Pancreas (tissue), 10 donors: ENCODE results near the gene BORCS8. TPM values are rescaled to one million over a fixed set of nuclear protein-coding genes. Genes with fewer than 3 reads are reported as not detected.
"Not testable (repeated sequence)": the region's sequence is repeated elsewhere in the genome, so short reads cannot be mapped to it uniquely, and the experiment has no call there.

Experiments used
- ATAC-seq, 4 donors: fragments of 200-7000 bp; cut with Tn5 transposase; one replicate each; pipeline versions ENCODE4 v1.8.0 to v1.9.1; 2020; ENCODE audit warnings: mild to moderate bottlenecking in 4 of 4, moderate library complexity in 4 of 4
- DNase-seq, 6 donors: peaks; one replicate each; pipeline ENCODE4 v3.0.0-alpha.2; 2020
- FAIRE-seq: peaks from 2 replicates; lab custom pipeline; 2012; peaks lifted over from hg19 to GRCh38; lab: Jason Lieb, UNC
- H3K27ac ChIP-seq, 4 donors: fragments of 200-600 bp; sonication (generic); 1 replicate in 3 of 4; 2 replicates in 1 of 4; pipeline versions ENCODE4 v1.5.0 to v1.8.0; 2020
- H3K27me3 ChIP-seq, 4 donors: fragments of 200-600 bp; one replicate each; pipeline ENCODE4 v1.8.0; 2021
- H3K36me3 ChIP-seq, 3 donors: fragments of 200-600 bp; sonication (generic) in 1 of 3; one replicate each; pipeline versions ENCODE4 v1.5.0 to v1.8.0; 2020 to 2021
- H3K4me1 ChIP-seq, 3 donors: fragments of 200-600 bp; one replicate each; pipeline ENCODE4 v1.8.0; 2021
- H3K4me3 ChIP-seq, 4 donors: fragments of 200-600 bp; sonication (generic) in 2 of 4; one replicate each; pipeline versions ENCODE4 v1.5.0 to v1.8.0; 2020 to 2021
- H3K9me3 ChIP-seq, 4 donors: fragments of 200-600 bp; one replicate each; pipeline ENCODE4 v1.8.0; 2021
- WGBS, 2 donors: extraction: QIAGEN DNeasy Blood & Tissue Kit; methylation state at CpG; one replicate each; pipeline ENCODE4 v1.1.7; 2013; 5-methylcytosine and 5-hydroxymethylcytosine counted together
- intact Hi-C, 3 donors: fragments of 100-400 bp; cut with DNase I; formaldehyde crosslinking; loops; one replicate each; pipeline versions ENCODE4 v1.11.1 to v1.14.2; 2022
- polyA plus RNA-seq, 2 donors: library from polyadenylated mRNA; stranded (reverse); fragments of 200-250 nt; gene quantifications; one replicate each; pipeline ENCODE4 v1.2.3, GENCODE V29; 2013
- total RNA-seq, 6 donors: library from RNA; stranded (reverse); fragmentation: NEBNext Ultra II Directional in 4 of 6; extraction: Animal tissue kit (Norgen Biotek cat#: 25700) in 4 of 6; gene quantifications; one replicate each; pipeline versions ENCODE4 v1.2.1 to v1.2.4, GENCODE V29; 2021 to 2023
- TF ChIP-seq, protein P1 (sequence below), 4 donors: fragments of 200-600 bp; sonication (generic) in 3 of 4; IDR thresholded peaks; one replicate each; pipeline versions ENCODE4 v1.5.0 to v1.8.0; 2021; ENCODE audit warnings: antibody characterized with exemption in 4 of 4
- donor health status: healthy with polysubstance abuse.
- donor health status: DM: no; HTN: no; CAD: no; lungs with moderate emphysema.
- donor health status: DM: no; HTN: no; CAD: no.
- donor health status: control.
- donor health status: control.
- donor health status: Bipolar disorder and iron deficiency.
- donor health status: DM: yes; HTN: yes; CAD: no.
- donor health status: DM: no; HTN: no; CAD: no.
- donor health status: DM: no; HTN: no; CAD: no.
- donor health status: DM: yes; HTN: yes; CAD: no.

The BORCS8 gene
- total and polyA plus RNA-seq, 8 donors, result 7.2 to 28.9 (median 10.9) TPM

GRCh38 chr19:19151418-19151817 lies 40.5 kb downstream of the BORCS8 start:
- Histone ChIP-seq H3K4me1 (no peaks in the 10 kb centered on the region), H3K36me3 (no peaks in the 10 kb centered on the region), H3K27ac (no peak overlapping the region), H3K9me3 (no peaks in the 10 kb centered on the region), H3K27me3 (no peaks in the 10 kb centered on the region), H3K4me3 (no peak overlapping the region)
- TF ChIP-seq, protein P1, sequence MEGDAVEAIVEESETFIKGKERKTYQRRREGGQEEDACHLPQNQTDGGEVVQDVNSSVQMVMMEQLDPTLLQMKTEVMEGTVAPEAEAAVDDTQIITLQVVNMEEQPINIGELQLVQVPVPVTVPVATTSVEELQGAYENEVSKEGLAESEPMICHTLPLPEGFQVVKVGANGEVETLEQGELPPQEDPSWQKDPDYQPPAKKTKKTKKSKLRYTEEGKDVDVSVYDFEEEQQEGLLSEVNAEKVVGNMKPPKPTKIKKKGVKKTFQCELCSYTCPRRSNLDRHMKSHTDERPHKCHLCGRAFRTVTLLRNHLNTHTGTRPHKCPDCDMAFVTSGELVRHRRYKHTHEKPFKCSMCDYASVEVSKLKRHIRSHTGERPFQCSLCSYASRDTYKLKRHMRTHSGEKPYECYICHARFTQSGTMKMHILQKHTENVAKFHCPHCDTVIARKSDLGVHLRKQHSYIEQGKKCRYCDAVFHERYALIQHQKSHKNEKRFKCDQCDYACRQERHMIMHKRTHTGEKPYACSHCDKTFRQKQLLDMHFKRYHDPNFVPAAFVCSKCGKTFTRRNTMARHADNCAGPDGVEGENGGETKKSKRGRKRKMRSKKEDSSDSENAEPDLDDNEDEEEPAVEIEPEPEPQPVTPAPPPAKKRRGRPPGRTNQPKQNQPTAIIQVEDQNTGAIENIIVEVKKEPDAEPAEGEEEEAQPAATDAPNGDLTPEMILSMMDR (IDR thresholded peaks at IDR 0.05), result no peak
- FAIRE-seq (no peak), DNase-seq (peak in 1 of 6 donors; percentile 37), ATAC-seq (no peak)
- intact Hi-C loops, result no loop called here
- WGBS, 2 donors, result 72 to 77% methylated on average over 11 of the region's 11 CpGs

DNA sequence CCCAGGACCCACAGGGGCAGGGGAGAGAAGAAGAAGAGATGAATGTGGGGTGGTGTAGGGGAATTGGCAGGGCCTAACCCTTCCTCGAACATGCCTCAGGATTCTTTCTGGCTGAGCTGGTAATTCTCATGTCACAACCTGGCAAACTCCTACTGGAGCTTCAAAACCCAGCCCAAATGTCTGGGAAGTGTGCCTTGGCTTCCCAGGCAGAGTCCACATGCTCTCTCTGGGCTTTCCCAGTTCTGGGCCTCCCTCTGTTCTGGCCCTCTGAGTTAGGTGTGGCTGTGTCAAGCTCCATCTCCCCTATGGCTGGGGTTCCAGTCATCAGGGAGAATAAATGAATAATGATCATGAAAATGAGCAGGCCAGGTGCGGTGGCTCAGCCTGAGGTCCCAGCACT lies 42.5 kb downstream of the BORCS8 start:
- Histone ChIP-seq H3K4me1 (no peaks in the 10 kb centered on the region), H3K9me3 (no peaks in the 10 kb centered on the region), H3K36me3 (no peaks in the 10 kb centered on the region), H3K4me3 (no peak overlapping the region), H3K27ac (no peak overlapping the region), H3K27me3 (no peaks in the 10 kb centered on the region)
- DNase-seq (no peak), FAIRE-seq (no peak), ATAC-seq (no peak)
- intact Hi-C loops, result loop anchor here in 1 of 3 donors (5.0 kb wide), 1 partner anchor 193 kb away; no protein-coding TSS in a partner anchor
- TF ChIP-seq, protein P1 (IDR thresholded peaks at IDR 0.05), result no peak
- 79% methylated on average over 2 of the region's 2 CpGs for WGBS, 2 donors

DNA sequence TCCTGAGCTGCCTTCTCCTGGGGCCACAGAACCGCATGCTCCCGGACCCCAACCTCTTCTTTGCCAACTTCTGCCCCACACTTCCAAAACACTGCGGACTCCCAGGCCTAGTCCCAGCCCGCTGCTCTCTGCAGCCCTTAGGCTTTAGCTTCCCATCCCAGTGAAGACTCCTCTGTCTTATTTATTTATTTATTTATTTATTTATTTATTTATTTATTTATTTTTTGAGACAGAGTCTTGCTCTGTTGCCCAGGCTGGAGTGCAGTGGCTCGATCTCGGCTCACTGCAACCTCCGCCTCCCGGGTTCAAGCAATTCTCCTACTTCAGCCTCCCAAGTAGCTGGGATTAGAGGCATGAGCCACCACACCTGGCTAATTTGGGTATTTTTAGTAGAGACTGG lies 43.4 kb downstream of the BORCS8 start:
- H3K9me3 ChIP-seq, H3K4me1 ChIP-seq, H3K4me3 ChIP-seq, ATAC-seq, FAIRE-seq, DNase-seq, H3K27me3 ChIP-seq, H3K36me3 ChIP-seq, H3K27ac ChIP-seq: not testable (repeated sequence)
- intact Hi-C loops, result loop anchor here in 1 of 3 donors (5.0 kb wide), 1 partner anchor 194 kb away; no protein-coding TSS in a partner anchor
- 96 to 97% methylated on average over 8 of the region's 8 CpGs for WGBS, 2 donors

DNA sequence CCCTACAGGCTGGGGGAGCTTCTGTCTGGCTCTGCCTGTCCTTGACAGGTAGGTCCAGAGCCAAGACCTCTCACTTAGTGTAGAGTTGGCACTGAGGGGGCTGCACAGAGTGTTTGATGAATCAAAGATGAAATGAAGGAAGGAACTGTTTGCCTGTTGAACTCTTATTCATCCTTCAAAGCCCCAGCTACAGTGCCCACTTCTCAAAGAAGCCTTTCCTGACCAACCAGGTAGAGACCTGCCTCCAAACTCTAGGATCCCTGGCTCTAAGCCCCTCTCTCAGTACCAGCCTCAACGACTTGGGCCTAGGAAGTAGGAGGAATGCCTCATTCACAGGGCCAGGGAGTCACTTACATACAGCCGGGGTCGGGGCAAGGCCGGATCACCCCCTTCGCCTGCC lies 44.6 kb downstream of the BORCS8 start:
- WGBS, 2 donors, result 85 to 88% methylated on average over 5 of the region's 5 CpGs
- DNase-seq, result no peak
- Histone ChIP-seq H3K4me1 (no peaks in the 10 kb centered on the region), H3K27me3 (no peaks in the 10 kb centered on the region), H3K9me3 (no peaks in the 10 kb centered on the region), H3K27ac (no peak overlapping the region), H3K36me3 (no peaks in the 10 kb centered on the region), H3K4me3 (no peak overlapping the region)
- no peak for FAIRE-seq
- ATAC-seq, result no peak
- TF ChIP-seq, protein P1 (IDR thresholded peaks at IDR 0.05), result no peak
- intact Hi-C loops, result loop anchor here in 1 of 3 donors (5.0 kb wide), 1 partner anchor 195 kb away; no protein-coding TSS in a partner anchor

DNA sequence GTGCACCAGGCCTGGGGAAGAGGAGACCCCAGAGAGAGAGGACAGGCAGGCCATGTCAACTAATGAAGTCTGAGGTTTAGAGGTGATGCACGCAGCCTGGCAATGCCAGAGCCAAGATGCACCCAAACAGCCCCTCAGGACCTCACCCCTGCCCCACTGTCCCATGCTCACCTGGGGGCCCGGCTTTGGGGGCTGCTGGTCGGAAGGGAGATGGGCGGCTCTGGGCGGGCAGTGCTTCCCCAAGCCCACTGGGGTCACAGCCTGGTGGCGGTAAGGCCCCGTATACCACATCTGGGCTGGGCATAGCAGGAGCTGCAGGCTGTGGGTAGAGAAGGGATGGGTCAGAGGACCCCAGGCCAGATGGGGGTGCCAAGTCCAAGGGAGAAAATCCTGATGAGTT lies 45.1 kb downstream of the BORCS8 start:
- FAIRE-seq (no peak), DNase-seq (no peak), ATAC-seq (no peak)
- intact Hi-C loops, result loop anchor here in 1 of 3 donors (5.0 kb wide), 1 partner anchor 195 kb away; no protein-coding TSS in a partner anchor
- Histone ChIP-seq H3K27ac (no peak overlapping the region), H3K9me3 (no peaks in the 10 kb centered on the region), H3K36me3 (no peaks in the 10 kb centered on the region), H3K4me3 (no peak overlapping the region), H3K4me1 (no peaks in the 10 kb centered on the region), H3K27me3 (no peaks in the 10 kb centered on the region)
- 93 to 98% methylated on average over 7 of the region's 7 CpGs for WGBS, 2 donors
- TF ChIP-seq, protein P1 (IDR thresholded peaks at IDR 0.05), result no peak
